T47D (cell line): ENCODE results near the gene TUBB8B.
"Not testable (repeated sequence)": the region's sequence is repeated elsewhere in the genome, so short reads cannot be mapped to it uniquely, and the experiment has no call there.

Source experiments
- DNase-seq, 2 experiments: peaks; one replicate each; pipeline versions ENCODE4 v3.0.0 to v3.0.0-alpha.2; 2011 to 2012; ENCODE audit warnings: low read depth in 1 of 2, low spot score in 1 of 2
- in situ Hi-C: cut with HindIII; loops from 2 replicates; pipeline ENCODE4 v1.10.0; 2016; ENCODE audit warnings: low sequenced_read_pairs, low pct_unique_long_range_greater_than_20kb

TUBB8B gene

GRCh38 chr18:49176-49665 lies at the start of gene TUBB8B:
Gene TUBB8B (minus strand): TSS chr18:49615. CDS start chr18:49557, 58 bp downstream.
- in situ Hi-C loops, DNase-seq: not testable (repeated sequence)

DNA sequence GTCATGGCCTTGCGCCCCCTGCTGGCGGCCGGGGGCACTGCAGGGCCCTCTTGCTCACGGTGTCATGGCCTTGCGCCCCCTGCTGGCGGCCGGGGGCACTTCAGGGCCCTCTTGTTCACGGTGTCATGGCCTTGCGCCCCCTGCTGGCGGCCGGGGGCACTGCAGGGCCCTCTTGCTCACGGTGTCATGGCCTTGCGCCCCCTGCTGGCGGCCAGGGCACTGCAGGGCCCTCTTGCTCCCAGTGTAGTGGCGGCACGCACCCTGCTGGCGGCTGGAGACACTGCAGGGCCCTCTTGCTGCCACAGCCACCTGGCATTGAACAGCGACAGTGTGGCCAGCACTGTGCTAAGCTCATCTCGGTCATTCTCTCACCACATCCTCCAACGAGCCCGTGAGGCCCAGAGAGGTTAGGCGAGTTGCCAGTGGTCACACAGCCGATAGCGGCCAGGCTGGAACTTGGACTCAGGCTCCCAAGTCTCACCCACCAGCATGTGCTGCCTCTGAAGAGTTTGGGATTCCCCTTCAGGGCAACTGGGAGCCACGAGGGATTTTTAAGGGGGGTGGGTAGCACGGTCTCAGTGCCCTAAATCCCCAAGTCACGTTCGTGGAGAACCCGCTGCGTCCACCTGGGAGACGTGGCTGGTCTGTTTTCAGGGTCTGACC lies 48.0 kb upstream of the TUBB8B start:
- DNase-seq, in situ Hi-C loops: not testable (repeated sequence)

GRCh38 chr18:96767-97131 lies 47.3 kb upstream of the TUBB8B start:
- DNase-seq, in situ Hi-C loops: not testable (repeated sequence)

GRCh38 chr18:96101-96766 lies 46.8 kb upstream of the TUBB8B start:
- DNase-seq, in situ Hi-C loops: not testable (repeated sequence)

DNA sequence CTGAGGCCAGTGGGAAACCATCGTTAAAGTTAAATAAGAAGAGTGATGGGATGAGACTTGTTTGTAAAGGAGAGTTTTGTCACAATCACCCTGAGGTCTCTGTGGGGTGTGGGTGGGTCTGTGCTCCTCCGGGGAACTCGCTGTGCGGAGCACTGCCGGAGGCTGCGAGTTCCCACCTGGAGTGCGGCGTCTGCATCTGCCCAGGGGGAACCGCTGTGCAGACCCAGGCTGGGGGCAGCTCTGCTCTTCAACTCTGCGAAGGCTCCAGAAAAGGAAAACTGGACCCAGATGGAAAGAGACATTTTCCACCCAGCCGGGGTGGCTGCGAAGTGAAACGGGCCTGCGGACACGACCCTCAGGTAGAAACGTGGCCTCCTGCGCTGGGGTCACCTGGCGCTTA lies 46.2 kb upstream of the TUBB8B start:
- in situ Hi-C loops: not testable (repeated sequence)

GRCh38 chr18:93897-94408 lies 44.5 kb upstream of the TUBB8B start:
- DNase-seq, in situ Hi-C loops: not testable (repeated sequence)

More for the DNA sequence above, 46.2 kb upstream of the TUBB8B start:
- DNase-seq: not testable (repeated sequence)

- DNase-seq, in situ Hi-C loops: not testable (repeated sequence)
These were observed 42.1 kb upstream of the TUBB8B start for GRCh38 chr18:91561-91960.

DNA sequence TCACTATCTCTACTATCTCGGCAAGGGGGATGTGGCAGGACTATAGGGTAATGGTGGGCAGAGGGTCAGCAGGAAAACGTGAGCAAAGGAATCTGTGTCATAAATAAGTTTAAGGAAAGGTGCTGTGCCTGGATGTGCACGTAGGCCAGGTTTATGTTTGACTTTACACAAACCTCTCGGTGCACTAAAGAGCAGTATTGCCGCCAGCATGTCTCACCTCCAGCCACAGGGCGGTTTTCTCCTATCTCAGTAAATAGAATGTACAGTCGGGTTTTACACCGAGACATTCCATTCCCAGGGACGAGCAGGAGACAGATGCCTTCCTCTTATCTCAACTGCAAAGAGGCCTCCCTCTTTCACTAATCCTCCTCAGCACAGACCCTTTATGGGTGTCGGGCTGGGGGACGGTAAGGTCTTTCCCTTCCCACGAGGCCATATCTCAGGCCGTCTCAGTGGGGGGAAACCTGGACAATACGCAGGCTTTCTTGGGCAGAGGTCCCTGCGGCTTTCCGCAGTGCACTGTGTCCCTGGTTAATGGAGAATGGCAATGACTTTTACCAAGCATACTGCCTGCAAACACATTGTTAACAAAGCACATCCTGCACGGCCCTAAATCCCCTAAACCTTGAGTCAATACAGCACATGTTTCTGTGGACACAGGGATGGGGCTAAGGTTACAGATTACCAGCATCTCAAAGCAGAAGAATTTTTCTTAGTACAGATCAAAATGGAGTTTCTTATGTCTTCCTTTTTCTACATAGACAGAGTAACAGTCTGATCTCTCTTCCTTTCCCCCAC lies 41.2 kb upstream of the TUBB8B start:
- in situ Hi-C loops, DNase-seq: not testable (repeated sequence)

- in situ Hi-C loops, DNase-seq: not testable (repeated sequence)
These were observed 39.7 kb upstream of the TUBB8B start for GRCh38 chr18:89124-89523.

DNA sequence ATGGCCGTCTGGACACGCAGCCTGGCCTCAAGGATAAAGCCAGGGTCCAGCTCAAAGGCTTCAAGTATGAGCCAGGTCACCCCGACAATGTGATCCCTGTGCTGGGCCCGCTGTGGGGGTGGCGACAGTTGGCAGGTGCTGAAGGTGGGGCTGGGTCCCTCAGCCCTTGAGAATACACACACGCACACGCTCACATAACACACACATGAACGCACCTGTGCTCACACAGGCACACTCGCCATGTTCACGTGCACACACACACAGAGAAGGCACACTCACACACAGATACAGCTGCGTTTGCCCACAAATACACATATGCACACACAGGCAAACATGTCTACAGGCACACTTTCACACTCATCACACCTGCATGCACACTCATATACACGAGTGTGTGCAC lies 35.4 kb upstream of the TUBB8B start:
- in situ Hi-C loops, DNase-seq: not testable (repeated sequence)

- DNase-seq, in situ Hi-C loops: not testable (repeated sequence)
These were observed 33.3 kb upstream of the TUBB8B start for GRCh38 chr18:82626-83209.

- DNase-seq, in situ Hi-C loops: not testable (repeated sequence)
These were observed 31.5 kb upstream of the TUBB8B start for GRCh38 chr18:80881-81280.

GRCh38 chr18:80202-80601 lies 30.8 kb upstream of the TUBB8B start:
- in situ Hi-C loops, DNase-seq: not testable (repeated sequence)

- in situ Hi-C loops, DNase-seq: not testable (repeated sequence)
These were observed 26.2 kb upstream of the TUBB8B start for GRCh38 chr18:75525-76160.

DNA sequence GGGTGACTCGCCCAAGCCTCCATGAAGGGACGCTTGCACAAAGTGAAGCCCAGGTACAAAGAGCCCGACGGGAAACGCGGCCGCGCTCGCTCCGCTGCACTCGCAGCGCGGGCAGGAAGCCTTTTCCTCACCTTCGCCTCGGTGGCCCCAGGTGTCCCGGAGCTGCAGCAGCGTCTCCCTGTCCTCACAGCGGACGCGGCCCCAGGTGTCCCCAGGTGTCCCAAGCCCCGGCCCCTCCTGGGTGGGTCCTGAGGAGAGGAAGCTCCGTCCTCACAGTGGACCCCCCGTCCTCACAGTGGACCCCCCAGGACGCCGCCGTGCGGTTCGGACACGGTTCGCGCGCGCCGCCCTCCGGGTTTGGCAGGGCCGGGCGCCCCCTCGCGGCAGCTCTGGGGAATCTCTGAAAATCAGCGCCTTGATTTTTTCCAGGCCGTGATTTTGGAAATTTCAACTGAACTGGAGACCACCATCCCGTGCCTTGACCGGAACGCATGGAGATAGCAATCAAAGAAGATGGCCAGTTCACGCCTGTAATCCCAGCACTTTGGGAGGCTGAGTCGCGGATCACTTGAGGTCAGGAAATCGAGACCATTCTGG lies 23.9 kb upstream of the TUBB8B start:
- in situ Hi-C loops, DNase-seq: not testable (repeated sequence)

GRCh38 chr18:67701-68100 lies 18.3 kb upstream of the TUBB8B start:
- DNase-seq, in situ Hi-C loops: not testable (repeated sequence)

GRCh38 chr18:64279-64678 lies 14.9 kb upstream of the TUBB8B start:
- in situ Hi-C loops: not testable (repeated sequence)

More at GRCh38 chr18:64279-64678, 14.9 kb upstream of the TUBB8B start:
- not testable (repeated sequence) for DNase-seq
